Measurements from ENCODE around the gene TMEM255B.

TMEM255B gene

DNA sequence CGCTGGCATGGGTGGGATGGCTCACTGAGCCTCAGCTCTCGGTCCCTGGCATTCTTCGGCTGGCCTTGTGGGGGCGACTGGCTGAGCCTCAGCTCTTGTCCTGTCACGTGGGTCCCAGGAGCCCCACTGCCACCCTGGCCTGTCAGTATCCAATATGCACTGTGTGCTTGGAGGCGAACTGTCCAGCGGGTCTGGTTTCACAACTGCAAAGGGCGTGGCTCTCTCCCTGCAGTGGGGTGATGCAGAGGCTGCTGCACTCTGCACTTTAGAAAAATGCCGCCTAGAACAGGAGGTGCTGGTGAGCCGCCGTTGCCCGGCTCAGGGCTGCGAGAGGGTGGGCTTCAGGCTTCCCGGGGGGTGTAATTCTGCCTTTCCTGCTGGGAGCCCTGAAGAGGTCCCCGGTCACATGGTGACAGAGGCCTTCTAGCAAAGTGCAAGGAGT lies 17.0 kb upstream of the TMEM255B start:
- H3K36me3 ChIP-seq (ENCODE audit: insufficient read depth): no peaks in the 10 kb centered on the region
- H3K4me3 ChIP-seq (IDR thresholded peaks at IDR 0.05; ENCODE audit: insufficient read depth, low read depth, low read length): no peak overlapping the region
- no peaks in the 10 kb centered on the region for H4K20me1 ChIP-seq (ENCODE audit: insufficient read depth)
- peaks cover 8% of the 10 kb centered on the region; the same call in 1 of the 2 replicates for H3K27me3 ChIP-seq (ENCODE audit: insufficient read depth, low read depth)
- peak overlapping the region; percentile 94 for H3K4me2 ChIP-seq
- TF ChIP-seq, protein P1, sequence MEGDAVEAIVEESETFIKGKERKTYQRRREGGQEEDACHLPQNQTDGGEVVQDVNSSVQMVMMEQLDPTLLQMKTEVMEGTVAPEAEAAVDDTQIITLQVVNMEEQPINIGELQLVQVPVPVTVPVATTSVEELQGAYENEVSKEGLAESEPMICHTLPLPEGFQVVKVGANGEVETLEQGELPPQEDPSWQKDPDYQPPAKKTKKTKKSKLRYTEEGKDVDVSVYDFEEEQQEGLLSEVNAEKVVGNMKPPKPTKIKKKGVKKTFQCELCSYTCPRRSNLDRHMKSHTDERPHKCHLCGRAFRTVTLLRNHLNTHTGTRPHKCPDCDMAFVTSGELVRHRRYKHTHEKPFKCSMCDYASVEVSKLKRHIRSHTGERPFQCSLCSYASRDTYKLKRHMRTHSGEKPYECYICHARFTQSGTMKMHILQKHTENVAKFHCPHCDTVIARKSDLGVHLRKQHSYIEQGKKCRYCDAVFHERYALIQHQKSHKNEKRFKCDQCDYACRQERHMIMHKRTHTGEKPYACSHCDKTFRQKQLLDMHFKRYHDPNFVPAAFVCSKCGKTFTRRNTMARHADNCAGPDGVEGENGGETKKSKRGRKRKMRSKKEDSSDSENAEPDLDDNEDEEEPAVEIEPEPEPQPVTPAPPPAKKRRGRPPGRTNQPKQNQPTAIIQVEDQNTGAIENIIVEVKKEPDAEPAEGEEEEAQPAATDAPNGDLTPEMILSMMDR (conservative IDR thresholded peaks at IDR 0.05; ENCODE audit: low read depth, low read length): peak; percentile 55
- peak overlapping the region; percentile 67; the same call in 1 of the 2 replicates for H2AFZ ChIP-seq (ENCODE audit: low read depth)
- peak overlapping the region; percentile 75 for H3K27ac ChIP-seq
- H3K79me2 ChIP-seq (ENCODE audit: insufficient read depth, low read depth): no peaks in the 10 kb centered on the region
- H3K9ac ChIP-seq: peak overlapping the region; percentile 67
- peaks cover 51% of the 10 kb centered on the region for H3K4me1 ChIP-seq (ENCODE audit: low read depth, poor library complexity, severe bottlenecking)

GRCh38 chr13:113742445-113743120 lies 16.4 kb upstream of the TMEM255B start:
- TF ChIP-seq, protein P1 (conservative IDR thresholded peaks at IDR 0.05; ENCODE audit: low read depth, low read length): no peak
- Histone ChIP-seq H3K27me3 (ENCODE audit: insufficient read depth, low read depth) (peaks cover 8% of the 10 kb centered on the region; the same call in 1 of the 2 replicates), H3K36me3 (ENCODE audit: insufficient read depth) (no peaks in the 10 kb centered on the region), H3K4me3 (IDR thresholded peaks at IDR 0.05; ENCODE audit: insufficient read depth, low read depth, low read length) (no peak overlapping the region), H3K27ac (peak overlapping the region; percentile 75), H4K20me1 (ENCODE audit: insufficient read depth) (no peaks in the 10 kb centered on the region), H3K79me2 (ENCODE audit: insufficient read depth, low read depth) (no peaks in the 10 kb centered on the region), H3K4me2 (peak overlapping the region; percentile 94), H3K9ac (peak overlapping the region; percentile 67), H2AFZ (ENCODE audit: low read depth) (peak overlapping the region; percentile 67), H3K4me1 (ENCODE audit: low read depth, poor library complexity, severe bottlenecking) (peaks cover 51% of the 10 kb centered on the region)

DNA sequence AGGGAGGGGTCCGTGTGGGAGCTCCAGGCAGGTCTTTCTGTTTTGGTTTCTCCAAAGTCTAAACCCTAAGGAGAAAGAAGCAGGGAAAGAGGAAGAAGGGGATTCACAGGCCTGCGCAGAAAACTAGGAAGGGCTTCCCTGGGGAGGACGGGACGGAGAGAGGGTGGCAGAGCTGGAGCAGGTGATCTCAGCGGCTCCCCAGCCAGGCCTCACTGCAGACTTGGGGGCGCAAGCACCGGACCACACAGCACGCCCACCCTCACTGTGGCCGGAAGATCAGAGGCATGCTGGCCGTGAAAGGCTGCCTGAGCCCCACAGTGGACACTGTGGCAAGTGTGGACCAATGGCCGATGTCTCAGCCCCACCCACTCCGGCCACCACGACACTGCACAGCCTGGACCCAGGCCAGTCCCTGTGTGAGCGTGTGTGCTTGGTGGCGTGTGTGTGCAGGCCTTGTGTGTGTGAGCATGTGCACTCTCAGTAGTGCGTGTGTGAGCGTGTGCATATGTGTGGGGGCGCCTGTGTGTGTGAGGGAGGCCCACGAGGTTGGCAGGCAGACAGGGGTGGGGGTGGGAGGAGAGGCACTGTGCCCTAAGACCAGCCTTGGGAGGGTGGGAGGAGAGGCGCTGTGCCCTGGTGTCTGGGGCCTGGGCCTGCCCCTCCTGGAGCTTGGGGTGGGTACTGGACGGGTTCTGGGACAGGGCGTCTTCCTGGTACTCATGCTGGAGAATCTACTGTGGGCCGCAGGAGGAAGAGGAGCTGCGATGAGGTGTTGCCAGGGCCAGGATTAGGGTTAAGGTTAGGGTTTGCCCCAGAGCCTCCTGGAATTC lies 15.4 kb upstream of the TMEM255B start:
- Histone ChIP-seq H3K79me2 (ENCODE audit: insufficient read depth, low read depth) (no peaks in the 10 kb centered on the region), H2AFZ (ENCODE audit: low read depth) (peak overlapping the region; percentile 67; the same call in 1 of the 2 replicates), H4K20me1 (ENCODE audit: insufficient read depth) (no peaks in the 10 kb centered on the region), H3K4me2 (peak overlapping the region; percentile 94), H3K4me1 (ENCODE audit: low read depth, poor library complexity, severe bottlenecking) (peaks cover 51% of the 10 kb centered on the region), H3K27me3 (ENCODE audit: insufficient read depth, low read depth) (no peaks in the 10 kb centered on the region), H3K9ac (peak overlapping the region; percentile 67; the same call in 1 of the 2 replicates), H3K36me3 (ENCODE audit: insufficient read depth) (no peaks in the 10 kb centered on the region), H3K4me3 (IDR thresholded peaks at IDR 0.05; ENCODE audit: insufficient read depth, low read depth, low read length) (no peak overlapping the region), H3K27ac (peak overlapping the region; percentile 75; the same call in 1 of the 2 replicates)
- TF ChIP-seq, protein P1 (conservative IDR thresholded peaks at IDR 0.05; ENCODE audit: low read depth, low read length): no peak

DNA sequence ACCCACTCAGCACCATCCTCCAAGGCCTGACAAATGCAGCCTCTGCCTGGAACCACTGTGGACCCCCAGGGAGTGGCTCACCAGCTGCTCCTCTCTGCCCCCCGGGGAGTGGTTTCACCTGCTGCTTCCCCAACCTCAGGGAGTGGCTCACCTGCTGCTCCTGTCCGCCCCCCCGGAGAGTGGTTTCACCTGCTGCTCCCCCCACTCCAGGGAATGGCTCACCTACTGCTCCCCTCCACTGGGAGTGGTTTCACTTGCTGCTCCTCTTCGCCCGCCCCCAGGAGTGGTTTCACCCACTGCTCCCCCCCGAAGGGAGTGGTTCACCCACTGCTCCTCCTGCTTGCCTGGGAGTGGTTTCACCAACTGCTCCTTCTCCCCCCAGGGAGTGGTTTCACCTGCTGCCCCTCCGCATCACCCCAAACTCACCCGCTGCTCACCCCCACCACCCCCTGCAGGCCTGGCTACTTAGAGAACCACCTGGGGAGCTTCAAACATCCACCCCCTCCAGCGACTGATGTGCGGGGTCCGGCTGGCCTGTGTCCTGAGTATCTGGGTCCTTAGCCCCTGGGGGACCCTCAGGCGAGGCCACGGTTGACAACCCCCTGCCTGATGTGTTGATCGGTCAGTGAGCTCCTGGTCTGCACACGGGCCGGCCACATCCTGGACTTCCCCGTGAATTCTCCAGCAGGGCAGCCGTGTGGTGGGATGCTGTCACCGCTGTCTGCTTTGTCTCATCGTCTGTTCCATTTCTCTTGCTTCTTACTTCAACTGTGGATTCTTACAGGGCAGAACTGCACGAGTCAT lies 14.6 kb upstream of the TMEM255B start:
- TF ChIP-seq, protein P1 (conservative IDR thresholded peaks at IDR 0.05; ENCODE audit: low read depth, low read length): no peak
- H3K27me3 ChIP-seq (ENCODE audit: insufficient read depth, low read depth): no peaks in the 10 kb centered on the region
- H2AFZ ChIP-seq (ENCODE audit: low read depth): no peak overlapping the region
- no peak overlapping the region for H3K27ac ChIP-seq
- H3K4me1 ChIP-seq (ENCODE audit: low read depth, poor library complexity, severe bottlenecking): peaks cover 51% of the 10 kb centered on the region
- H3K9ac ChIP-seq: no peak overlapping the region
- no peaks in the 10 kb centered on the region for H3K36me3 ChIP-seq (ENCODE audit: insufficient read depth)
- no peak overlapping the region; the same call in 1 of the 2 replicates for H3K4me2 ChIP-seq
- no peaks in the 10 kb centered on the region for H3K79me2 ChIP-seq (ENCODE audit: insufficient read depth, low read depth)
- H4K20me1 ChIP-seq (ENCODE audit: insufficient read depth): no peaks in the 10 kb centered on the region
- no peak overlapping the region for H3K4me3 ChIP-seq (IDR thresholded peaks at IDR 0.05; ENCODE audit: insufficient read depth, low read depth, low read length)

Measured in KMS-11 (cell line).